Measurements from ENCODE around the gene RPTOR.

DNA sequence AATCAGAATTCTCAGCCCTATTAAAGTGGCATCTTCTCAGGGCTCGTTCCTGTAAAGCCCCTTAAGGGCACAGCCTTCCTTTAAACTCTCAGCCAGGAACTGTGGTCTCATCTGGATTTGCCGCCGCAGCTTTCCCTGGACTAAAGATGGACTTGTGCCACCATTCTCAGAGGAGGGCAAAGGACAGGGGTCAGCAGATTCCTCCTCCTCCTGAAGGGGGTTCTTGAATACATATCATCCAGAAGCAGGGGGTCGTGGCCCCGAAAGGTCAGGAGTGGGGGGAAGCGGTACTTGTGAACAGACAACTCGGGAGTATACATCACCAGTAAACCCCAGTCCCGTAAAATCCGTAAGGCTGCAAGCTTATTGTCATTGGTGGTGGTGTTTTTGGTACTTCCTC is 174.8 kb downstream of the RPTOR start:
- TF ChIP-seq, protein P1, sequence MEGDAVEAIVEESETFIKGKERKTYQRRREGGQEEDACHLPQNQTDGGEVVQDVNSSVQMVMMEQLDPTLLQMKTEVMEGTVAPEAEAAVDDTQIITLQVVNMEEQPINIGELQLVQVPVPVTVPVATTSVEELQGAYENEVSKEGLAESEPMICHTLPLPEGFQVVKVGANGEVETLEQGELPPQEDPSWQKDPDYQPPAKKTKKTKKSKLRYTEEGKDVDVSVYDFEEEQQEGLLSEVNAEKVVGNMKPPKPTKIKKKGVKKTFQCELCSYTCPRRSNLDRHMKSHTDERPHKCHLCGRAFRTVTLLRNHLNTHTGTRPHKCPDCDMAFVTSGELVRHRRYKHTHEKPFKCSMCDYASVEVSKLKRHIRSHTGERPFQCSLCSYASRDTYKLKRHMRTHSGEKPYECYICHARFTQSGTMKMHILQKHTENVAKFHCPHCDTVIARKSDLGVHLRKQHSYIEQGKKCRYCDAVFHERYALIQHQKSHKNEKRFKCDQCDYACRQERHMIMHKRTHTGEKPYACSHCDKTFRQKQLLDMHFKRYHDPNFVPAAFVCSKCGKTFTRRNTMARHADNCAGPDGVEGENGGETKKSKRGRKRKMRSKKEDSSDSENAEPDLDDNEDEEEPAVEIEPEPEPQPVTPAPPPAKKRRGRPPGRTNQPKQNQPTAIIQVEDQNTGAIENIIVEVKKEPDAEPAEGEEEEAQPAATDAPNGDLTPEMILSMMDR (IDR thresholded peaks at IDR 0.05 in 2 of 3, conservative IDR thresholded peaks at IDR 0.05 in 1 of 3; ENCODE audit: control insufficient read depth in 2 of 3, extremely low read depth in 1 of 3, insufficient read depth in 1 of 3, low read depth in 3 of 3, low read length in 3 of 3): no peak
- TF ChIP-seq NFYA (IDR thresholded peaks at IDR 0.05; ENCODE audit: borderline replicate concordance, low read depth, low read length) (no peak), SRF (IDR thresholded peaks at IDR 0.05; ENCODE audit: low read depth in 2 of 2, low read length in 2 of 2) (no peak), JUND (IDR thresholded peaks at IDR 0.05; ENCODE audit: low read depth, low read length) (no peak), MTA3 (IDR thresholded peaks at IDR 0.05; ENCODE audit: borderline replicate concordance, low read length) (no peak), SP1 (IDR thresholded peaks at IDR 0.05; ENCODE audit: low read depth, low read length) (no peak), JUNB (IDR thresholded peaks at IDR 0.05) (no peak), EZH2 (IDR thresholded peaks at IDR 0.05; ENCODE audit: borderline replicate concordance, control insufficient read depth, low read depth, low read length) (no peak), ESRRA (IDR thresholded peaks at IDR 0.05; ENCODE audit: low read length) (no peak)
- TF ChIP-seq, protein P2, sequence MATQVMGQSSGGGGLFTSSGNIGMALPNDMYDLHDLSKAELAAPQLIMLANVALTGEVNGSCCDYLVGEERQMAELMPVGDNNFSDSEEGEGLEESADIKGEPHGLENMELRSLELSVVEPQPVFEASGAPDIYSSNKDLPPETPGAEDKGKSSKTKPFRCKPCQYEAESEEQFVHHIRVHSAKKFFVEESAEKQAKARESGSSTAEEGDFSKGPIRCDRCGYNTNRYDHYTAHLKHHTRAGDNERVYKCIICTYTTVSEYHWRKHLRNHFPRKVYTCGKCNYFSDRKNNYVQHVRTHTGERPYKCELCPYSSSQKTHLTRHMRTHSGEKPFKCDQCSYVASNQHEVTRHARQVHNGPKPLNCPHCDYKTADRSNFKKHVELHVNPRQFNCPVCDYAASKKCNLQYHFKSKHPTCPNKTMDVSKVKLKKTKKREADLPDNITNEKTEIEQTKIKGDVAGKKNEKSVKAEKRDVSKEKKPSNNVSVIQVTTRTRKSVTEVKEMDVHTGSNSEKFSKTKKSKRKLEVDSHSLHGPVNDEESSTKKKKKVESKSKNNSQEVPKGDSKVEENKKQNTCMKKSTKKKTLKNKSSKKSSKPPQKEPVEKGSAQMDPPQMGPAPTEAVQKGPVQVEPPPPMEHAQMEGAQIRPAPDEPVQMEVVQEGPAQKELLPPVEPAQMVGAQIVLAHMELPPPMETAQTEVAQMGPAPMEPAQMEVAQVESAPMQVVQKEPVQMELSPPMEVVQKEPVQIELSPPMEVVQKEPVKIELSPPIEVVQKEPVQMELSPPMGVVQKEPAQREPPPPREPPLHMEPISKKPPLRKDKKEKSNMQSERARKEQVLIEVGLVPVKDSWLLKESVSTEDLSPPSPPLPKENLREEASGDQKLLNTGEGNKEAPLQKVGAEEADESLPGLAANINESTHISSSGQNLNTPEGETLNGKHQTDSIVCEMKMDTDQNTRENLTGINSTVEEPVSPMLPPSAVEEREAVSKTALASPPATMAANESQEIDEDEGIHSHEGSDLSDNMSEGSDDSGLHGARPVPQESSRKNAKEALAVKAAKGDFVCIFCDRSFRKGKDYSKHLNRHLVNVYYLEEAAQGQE (IDR thresholded peaks at IDR 0.05; ENCODE audit: low read depth, low read length): no peak
